Choroid plexus epithelial cell (primary cell): ENCODE data around the gene ADGRG1.

Experiments
- DNase-seq: peaks from one replicate; pipeline ENCODE4 v3.0.0-alpha.2; 2010; ENCODE audit warnings: low read depth
- H3K4me3 ChIP-seq: 2 replicates; pipeline ENCODE4 v1.5.1; 2011; ENCODE audit warnings: low read depth, mild to moderate bottlenecking, control low read depth, low read length, moderate library complexity
- TF ChIP-seq, protein P1 (sequence below): conservative IDR thresholded peaks from 2 replicates; pipeline ENCODE4 v1.5.1; 2011; ENCODE audit warnings: low read depth, mild to moderate bottlenecking, control low read depth, inconsistent platforms, low read length, moderate library complexity

The ADGRG1 gene

DNA sequence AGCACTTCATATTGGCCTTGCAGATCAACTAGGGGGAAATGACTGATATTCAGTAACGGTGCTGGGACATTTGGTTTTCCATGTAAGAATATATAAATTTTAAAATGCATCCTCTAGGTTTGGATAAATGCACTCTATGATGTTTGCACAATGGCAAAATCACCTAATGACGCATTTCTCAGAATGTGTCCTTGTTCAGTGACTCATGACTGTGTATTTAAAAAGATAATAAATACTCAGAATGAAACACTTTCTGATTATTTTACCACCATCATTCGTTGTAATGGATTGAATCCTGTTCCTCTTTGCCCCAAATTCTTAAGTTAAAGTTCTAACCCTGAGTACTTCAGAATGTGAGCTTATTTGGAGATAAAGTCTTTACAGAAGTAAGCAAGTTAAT, 17.2 kb upstream of the ADGRG1 start:
- no peak overlapping the region for H3K4me3 ChIP-seq
- TF ChIP-seq, protein P1, sequence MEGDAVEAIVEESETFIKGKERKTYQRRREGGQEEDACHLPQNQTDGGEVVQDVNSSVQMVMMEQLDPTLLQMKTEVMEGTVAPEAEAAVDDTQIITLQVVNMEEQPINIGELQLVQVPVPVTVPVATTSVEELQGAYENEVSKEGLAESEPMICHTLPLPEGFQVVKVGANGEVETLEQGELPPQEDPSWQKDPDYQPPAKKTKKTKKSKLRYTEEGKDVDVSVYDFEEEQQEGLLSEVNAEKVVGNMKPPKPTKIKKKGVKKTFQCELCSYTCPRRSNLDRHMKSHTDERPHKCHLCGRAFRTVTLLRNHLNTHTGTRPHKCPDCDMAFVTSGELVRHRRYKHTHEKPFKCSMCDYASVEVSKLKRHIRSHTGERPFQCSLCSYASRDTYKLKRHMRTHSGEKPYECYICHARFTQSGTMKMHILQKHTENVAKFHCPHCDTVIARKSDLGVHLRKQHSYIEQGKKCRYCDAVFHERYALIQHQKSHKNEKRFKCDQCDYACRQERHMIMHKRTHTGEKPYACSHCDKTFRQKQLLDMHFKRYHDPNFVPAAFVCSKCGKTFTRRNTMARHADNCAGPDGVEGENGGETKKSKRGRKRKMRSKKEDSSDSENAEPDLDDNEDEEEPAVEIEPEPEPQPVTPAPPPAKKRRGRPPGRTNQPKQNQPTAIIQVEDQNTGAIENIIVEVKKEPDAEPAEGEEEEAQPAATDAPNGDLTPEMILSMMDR, result no peak
- no peak for DNase-seq

DNA sequence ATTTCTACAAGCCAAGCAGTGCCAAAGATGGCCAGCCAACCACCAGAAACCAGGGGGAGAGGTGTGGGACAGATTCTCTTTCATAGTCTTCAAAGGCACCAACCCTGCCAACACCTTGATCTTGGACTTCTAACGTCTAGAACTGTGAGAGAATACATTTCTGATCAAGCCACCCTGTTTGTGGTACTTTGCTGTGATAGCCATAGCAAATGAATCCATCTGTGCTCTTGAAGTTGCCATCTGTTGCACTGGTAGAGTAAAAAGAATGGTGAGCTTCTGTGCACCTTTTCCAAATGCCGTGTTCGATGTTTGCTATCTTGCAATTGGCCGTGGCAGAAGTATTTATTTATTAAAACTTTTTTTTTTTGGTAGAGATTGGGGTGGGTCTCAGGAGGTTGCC, 16.7 kb upstream of the ADGRG1 start:
- H3K4me3 ChIP-seq, result no peak overlapping the region
- TF ChIP-seq, protein P1, result no peak
- DNase-seq, result no peak

DNA sequence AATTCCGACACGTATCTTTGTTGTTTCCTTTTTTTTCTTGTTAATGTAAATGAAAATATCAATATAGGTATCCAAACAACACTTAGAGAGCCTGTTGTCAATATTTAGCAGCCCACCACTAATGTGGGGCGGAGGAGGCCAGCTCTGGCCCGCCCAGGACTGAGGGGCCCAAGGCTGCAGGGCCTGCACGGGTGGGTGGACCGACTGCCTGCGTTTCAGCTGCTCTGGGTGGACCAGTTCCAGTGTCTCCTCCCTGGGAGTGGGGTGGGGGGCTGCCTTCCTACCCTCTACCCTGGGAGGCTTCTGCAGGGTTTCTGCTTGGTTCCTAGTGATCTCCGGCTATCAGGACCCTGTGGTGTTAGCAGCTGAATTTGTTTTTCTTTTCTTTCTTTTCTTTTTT, 15.9 kb upstream of the ADGRG1 start:
- no peak for DNase-seq
- H3K4me3 ChIP-seq, result no peak overlapping the region
- TF ChIP-seq, protein P1, result no peak

DNA sequence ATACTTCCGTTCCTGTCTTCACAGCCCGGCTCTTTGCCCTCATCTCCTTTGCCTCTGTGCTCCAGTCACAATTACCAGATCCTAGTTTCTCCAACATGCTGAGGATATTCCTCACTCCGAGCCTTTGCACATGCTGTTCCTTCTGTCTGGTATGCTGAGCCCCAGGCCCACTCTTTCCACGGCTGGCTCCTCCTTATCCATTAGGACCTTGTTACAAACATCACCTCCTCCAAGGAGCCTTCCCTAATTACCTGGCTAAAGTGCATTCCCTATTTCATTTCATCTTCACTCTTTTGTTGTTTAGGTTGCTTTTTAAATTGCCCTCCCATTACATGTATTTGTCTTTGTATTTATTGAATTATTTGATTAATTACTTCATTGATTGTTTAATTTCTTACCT, 14.9 kb upstream of the ADGRG1 start:
- no peak for DNase-seq
- H3K4me3 ChIP-seq, result no peak overlapping the region
- TF ChIP-seq, protein P1, result no peak

DNA sequence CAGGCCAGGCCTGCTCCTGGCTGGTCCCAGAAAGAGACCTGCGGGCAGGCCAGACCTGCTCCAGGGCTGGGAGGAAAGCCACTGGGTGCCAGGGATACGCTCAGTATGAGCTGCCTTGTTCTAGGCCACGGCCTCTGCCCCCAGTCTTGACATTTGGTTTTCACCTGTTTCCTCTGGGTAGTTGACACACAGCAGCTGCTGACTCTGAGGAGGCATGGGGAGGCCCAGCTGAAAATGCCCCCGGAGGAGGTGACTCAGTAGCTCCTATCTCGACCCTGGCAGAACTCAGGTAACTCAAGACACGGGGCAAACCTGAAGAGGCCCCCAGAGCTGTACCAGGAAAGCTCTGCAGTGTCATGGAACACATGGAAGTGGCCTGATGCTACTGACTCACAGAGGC, 13.9 kb upstream of the ADGRG1 start:
- TF ChIP-seq, protein P1, result no peak
- H3K4me3 ChIP-seq, result no peak overlapping the region
- DNase-seq, result no peak

DNA sequence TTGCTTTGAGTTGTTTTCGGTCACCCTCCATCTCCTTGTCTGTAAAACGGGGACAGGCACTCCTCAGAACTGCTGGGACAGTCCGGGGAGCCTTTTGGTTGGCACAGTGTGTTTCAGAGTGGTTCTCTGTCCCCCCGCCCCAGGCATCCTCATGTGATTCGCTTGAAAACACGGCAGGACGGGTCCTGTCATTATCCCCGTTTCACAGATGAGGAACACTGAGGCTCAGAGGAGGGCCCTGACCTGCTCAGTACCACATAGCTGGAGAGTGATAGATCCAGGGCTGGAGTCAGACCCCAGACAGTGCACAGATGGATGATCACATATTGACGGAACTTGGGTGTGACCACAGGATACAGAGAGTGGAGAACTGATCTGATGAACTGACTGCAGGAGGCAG, 13.5 kb upstream of the ADGRG1 start:
- no peak overlapping the region for H3K4me3 ChIP-seq
- TF ChIP-seq, protein P1, result no peak
- no peak for DNase-seq

DNA sequence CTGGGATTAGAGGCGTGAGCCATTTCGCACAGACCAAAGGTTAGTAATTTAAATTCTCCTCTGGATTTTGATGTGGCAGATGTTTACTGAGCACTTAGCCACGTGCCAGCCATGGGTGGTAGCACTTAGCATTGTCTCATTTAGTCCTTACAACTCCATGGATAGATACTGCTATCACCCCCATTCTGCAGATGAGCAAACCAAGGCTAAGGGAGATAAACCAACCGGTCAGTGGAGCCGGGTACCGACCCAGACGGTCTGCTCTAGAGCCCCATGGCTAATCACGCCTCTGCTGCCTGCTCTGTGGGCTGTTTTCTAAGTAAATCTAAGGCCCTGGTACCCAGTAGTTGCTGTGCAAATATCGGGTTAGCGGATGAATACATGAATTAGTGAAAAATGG, 12.6 kb upstream of the ADGRG1 start:
- DNase-seq, result no peak
- no peak overlapping the region for H3K4me3 ChIP-seq
- TF ChIP-seq, protein P1, result no peak
